NCI-H2227 treated with DMSO at 0.1 percent for 48 hours (cell line): ENCODE results near the gene RPS18.

Source experiments
- DNase-seq: peaks from one replicate; lab custom pipeline; 2025; lab: John Stamatoyannopoulos, UW

RPS18 gene

DNA sequence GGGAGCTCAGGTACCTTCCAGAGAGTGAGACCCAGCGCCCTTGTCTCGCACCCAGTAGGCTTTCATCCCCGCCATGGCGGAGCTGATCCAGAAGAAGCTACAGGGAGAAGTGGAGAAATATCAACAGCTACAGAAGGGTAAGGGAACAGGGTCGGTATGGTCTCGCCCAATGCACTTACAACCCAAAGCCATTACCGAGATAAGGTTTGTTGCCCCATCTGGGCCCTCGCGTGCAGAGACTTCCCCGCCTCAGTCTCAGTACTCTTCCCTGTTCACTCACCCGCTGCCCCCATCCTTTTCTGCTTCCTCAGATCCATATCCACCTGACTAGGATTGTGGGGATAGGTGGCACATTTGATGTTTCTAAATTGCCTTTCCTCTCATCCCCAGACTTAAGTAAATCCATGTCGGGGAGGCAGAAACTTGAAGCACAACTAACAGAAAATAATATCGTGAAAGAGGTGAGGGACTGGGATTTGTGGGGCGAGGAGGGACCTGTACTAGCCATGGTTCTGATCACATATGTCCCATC lies 18.0 kb downstream of the RPS18 start:
- DNase-seq: no peak

DNA sequence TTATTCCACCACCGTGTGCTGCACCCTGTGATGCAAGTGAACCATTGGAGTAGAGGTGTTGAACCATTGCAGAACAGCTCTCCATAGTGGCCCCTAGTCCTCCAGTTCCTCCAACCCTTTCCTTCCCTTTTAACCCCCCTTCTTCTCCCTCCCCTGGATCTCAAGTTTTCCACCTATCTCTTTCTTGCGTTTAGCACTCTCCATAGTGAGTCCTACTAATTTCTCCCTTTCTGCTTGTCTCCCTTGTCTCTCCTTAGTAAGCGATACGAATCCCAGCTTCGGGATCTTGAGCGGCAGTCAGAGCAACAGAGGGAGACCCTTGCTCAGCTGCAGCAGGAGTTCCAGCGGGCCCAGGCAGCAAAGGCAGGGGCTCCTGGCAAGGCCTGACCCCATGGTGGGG lies 18.6 kb downstream of the RPS18 start:
- no peak for DNase-seq

DNA sequence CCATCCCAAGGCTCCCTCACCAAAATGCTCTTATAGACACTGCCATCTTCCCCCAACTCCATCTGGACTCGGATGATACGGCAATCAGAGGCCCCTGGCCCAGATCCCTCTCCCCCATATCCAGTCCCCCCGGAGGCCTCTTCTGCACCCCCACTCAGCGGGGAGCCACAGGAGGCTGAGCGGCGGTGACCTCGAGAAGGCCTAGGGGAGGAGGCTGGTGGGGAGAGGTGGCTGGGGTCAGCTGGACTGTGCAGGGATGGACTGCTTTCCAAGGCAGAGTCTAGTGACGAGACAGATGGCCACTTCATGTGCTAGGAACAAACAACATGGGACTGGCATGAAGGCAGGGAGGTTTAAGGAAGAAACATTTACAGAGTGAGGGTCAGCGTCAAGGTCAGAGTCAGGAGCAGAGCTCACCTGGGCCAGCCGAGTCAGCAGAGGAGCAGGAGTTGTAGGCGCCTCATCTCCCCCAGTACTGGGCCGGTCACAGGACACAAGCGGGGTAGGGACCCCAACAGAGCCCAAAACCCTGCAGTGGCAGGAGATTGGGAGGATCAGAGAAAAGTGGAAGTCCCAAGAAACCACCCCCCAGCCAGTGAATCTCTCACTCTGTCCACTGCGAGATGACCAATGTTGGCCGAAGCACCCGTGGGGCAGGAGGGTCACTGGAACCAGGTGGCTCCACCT lies 21.3 kb downstream of the RPS18 start:
- DNase-seq: no peak

DNA sequence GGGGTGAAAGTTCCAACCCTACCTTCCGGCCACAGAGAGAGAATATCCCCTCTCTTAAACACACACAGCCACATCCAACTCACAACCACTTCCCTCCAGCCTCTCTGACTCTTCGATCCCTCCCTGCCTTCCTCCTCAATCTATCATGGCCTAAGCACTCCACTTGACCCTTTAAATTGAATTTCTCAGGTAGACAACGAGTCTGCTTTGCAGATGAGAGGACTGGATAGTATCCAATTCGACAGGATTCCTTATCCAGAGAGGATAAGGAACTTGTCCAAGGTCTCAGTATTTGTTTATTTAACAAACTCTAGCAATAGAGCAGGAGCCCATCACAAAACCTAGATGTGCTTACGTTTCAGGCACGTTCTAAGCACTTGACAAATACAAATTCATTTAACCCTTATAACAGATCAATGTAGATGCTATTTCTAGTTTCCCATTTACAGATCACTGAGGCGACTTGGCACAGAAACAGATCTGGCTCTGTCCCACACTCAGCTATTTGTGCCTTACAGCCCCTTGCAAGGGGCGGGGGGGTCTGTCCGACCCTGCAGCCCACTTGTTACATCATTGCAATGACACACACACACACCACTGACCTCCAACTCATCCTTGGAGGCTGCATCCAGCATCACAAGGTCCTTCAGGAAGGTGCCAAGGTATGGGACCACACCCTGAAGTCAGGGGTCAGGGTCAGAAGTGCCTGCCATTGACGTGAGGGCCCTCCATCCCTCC lies 22.4 kb downstream of the RPS18 start:
- no peak for DNase-seq

DNA sequence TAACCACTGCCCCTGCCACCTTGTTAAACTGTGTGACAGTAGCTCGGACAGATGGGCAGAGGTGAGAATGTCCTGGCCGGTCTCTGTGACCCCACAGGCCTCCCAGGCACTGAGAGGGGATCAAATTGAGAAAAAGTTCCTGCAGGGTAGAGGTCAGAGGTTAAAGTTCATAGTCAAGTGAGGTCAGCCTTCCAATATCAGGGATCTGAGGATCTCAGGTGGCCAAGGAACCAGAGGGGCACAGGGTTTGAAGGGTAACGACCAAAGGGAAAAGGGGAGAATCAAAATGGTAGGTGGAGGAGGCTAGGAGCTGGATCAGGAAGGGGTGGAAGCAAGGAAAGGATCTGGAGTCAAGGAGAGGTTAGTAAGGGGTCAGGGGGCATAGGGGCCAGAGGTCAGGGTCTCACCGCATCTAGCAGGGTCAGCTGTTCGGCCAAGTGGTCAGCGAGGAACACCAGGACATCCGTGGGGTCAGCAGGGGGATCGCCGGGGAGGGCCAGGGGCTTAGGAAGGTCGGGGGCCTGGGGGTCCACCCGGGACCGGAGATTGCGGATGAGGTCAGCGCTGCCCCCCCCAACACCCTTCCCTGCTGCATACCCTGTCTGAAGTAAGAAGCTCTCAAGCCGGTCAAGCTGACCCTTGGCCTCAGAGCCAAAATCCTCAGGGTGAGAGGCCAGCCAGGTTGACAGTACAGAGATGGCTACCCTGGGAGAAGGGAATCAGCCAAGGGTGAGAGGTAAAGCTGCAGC lies 23.9 kb downstream of the RPS18 start:
- DNase-seq: no peak

DNA sequence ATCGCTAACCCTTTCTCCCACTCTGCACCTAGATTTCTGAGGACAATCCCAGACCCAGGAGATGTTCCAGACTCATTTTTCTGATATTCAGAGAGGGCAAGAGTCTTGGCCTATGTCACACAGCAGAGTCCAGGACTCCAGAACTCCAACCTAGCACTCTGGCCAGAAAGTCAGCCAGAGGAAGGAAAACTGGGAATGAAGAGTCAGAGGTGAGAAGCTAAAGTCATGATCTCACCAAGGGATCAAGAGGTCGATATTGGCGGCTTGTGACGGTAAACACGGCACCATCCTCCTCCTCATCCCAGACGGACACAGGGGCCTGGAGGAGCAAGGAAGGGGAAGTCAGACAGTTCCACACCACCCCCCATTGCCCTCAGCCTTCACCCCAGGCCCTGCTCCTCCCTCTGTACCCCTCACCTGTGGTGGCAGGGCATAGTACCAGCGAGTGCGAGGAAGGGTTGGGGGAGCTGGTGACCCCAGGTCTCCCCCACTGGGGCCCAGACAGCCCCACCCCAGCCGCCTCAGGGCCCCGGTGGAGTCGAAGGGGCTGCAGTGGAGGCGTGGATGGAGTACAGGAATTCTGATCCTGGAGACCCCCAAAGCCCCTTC lies 25.0 kb downstream of the RPS18 start:
- DNase-seq: no peak

DNA sequence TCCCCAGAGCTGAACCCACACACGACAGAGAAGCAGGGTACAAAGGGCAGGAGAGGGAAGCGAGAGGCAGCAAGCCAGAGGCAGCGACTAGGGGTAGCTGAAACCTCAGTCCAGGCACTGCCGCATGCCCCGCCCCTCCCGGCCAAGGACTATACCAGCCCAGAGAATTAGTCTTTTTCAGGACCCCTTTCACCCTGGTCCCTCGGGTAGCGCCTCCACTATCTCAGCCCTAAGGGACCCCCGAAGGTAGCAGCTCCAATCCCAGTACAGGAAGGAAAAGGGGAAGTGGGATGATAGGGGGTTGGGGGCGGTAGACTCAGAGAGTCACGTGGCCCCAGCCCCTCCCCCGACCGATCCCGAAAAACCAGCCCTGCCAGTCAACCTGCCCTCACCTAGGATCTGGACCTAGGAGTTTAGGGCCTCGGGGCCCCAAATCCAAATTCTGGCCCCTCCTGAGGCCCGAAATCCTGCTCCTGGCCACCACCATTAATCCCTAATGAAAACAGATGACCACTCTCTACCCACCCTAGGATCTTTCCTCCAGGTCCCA lies 25.6 kb downstream of the RPS18 start:
- no peak for DNase-seq

DNA sequence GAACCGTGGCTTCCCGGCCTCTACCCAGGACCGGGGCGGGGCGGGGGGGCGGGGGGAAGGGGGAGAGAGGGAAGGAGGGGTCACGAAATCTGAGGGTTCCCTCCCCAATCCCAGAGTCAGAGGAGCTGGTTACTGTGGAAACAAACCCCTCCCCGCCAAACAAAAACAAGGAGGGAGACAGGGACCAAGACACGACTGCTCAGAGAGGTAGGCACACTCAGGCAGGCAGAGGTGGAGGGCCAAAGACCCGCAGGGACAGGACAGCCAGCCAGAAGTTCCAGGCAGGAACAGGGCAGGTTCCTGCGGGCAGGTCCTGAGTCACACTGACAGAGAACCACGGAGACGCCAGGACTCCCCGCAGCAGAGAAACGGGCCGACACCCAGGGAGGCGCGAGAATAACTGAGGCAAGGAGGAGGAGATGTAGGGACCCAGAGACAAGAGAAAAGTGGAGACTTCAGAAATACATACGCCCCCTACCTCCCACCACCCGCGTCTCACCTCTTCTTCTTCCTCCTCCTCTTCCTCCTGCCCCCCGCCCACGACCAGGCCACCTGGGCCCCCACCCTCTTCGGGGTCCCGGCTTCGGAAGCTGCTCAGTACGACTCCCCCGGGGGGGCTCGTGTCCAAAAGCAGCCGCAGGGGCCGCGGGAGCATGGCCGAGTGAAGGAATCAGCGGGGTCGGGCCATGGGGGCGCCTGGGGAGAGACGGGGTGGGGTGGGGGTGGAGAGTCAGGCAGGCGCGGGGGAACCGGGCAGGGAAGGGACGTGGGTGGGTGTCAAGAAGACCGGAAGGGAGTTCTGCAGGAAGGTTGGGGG lies 26.3 kb downstream of the RPS18 start:
- peak; percentile 50 for DNase-seq

DNA sequence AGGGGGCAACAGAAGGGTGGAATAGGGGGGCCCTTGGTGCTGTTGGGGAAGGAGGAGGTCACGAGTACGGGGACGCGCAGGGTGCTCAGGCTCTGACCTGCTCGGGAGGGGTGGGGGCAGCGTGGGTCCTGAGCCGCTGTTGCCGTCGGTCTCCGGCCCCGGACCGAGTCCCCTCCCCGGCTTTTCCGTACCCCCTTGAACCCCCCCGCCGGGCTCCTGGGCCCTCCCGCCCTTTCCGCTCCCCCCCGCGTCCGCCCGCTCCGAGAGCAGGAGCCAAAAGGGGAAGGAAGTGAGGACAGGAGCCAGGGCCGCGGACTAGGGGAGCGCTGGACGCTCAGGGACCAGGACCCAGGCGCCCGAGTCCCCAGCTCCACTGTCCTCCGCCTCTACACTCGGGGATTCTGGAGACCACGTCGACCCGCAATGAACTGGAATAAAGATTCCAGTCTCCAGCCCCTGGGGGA lies 26.9 kb downstream of the RPS18 start, which contains the start of gene RGL2:
RGL2 (minus strand) TSS at position 170 of the 464 bp plus-strand sequence. CDS start 332 bp downstream, outside the sequence.
- no peak for DNase-seq

DNA sequence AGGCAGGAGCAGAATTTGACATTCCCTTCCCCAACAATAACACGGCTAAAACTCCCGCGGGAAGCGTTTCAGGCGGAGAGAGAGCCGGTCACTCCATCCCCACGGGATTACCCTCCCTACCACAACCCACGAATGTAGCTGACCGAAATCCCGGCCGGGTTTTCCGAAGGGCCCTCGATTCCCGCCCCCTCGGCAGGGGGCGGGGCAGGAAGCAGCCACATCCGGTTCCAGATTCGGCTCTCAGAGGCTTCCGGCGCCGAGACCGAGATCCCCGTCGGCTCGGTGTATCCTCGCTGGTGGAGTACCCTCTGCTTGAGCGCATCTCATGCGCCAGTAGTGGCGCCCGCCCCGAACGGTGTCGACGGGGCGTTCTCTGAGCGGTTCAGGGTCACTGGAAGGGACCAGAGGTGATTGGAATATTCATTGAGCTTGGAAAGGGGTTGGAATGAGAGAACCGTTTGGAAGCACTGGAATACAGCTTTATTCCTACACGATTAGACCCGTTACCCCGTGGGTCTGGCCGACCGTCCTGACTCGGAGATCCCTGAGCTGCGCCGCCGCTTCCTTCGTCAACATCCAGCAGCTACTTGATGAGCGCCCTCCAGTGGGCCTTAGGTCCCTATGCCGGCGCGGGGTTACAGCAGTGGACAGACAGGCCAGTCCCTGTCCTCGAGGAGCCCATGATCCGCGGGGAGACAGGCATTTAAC lies 27.5 kb downstream of the RPS18 start:
- DNase-seq: peak; percentile 88

DNA sequence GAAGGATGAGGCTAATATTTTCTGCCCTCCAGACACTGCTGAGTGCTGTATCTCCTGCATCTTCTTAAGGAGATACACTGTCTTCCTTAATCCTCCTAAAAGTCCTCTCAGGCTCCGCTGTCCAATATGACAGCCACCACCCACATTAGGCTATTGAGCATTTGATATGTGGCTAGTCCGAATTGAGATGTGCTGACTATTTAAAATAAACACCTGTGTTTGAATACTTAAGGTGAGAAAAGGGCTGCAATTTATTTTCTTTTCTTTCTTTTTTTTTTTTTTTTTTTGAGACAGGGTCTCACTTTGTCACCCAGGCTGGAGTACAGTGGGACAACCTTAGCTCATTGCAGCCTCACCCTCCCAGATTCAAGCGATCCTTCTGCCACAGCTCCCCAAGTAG lies 30.0 kb downstream of the RPS18 start:
- no peak for DNase-seq

DNA sequence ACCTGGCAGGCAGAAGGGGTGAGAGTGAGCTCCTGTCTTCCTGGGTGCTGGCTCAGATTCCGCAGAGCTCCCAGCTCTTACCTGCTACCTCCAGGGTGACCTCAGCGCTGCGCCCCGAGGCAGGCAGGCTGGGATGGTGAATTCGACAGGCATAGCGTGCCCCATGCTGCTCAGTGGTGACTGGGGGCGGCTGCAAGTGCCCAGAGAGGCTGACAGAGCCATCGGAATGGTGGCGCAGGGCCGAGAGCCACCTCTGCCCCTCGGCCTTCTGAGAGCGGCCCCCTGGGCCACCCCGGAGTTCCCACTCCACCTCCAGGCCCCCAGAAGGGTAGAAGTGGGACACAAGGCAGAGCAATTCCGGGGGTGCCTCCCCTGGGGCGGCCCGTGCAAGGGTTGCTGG lies 32.3 kb downstream of the RPS18 start:
- DNase-seq: no peak

DNA sequence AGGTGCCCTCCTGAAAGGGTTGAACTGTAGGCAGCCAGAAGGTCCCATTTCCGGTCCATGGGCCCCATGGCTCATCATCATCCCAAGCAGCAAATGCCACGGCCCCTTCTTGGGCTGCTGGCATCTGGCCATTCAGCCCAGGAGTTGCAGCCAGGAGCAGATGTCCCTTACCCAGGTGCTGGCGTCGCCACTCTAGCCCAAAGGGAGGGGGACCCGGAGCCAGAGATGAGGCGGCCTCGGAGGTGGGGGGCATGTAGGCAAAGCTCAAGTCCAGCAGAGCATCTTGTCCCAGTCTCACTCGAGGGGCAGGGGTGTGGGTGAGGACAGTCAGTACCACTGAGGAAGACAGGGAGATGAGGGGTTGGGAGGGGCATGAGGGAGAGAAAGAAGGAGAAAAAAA lies 33.2 kb downstream of the RPS18 start:
- no peak for DNase-seq

DNA sequence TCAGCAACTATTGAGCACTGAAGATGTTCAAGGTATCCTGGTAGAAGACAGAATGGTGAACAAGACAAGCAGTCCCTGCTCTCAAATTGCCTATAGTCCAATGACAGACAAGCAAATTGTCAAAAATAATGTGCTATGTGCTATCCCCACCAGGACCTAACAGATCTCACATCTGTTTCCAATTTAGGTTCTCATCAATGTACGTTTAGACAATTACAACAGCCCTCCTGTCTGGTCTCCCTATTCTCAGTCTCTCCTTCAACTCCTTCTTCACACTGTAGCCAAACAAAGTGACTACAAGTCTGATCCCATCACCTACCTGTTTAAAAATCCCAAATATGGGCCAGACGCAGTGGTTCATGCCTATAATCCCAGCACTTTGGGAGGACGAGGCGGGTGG lies 34.5 kb downstream of the RPS18 start:
- no peak for DNase-seq

DNA sequence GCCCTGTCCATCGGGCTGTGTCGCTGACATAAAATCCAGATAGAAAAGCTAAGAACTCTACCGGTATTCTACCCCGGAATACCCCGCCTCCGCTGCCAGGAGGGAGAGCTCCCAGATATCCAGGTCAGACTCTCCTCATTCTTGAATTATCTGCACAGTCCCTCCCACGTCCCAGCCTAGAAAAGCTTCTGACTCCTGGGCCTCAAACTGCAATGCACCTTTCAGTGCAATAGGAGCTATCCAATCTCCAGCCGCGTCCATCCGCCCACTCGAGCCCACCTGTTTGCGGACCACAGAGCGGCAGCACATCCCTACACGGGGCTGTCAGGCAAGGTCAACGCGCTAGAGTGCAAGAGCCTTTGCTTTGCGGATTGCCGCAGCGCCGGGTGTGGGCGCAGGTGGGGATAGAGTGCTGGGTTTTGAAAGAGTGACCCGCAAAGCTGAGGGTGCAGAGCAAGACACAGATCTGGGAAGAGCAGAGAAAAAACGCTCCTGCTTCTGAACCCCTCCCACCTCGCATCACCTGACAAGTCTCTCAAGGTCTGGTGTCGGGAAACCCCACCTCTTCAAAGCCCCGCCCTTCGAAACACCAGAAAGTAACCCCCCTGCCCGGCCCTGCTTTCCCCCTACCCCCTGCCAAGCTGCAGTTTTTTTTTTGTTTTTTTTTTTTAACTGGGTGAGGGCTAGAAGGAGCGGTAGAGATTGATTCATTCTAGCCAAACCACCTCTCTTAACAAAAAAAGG lies 40.7 kb downstream of the RPS18 start:
- DNase-seq: peak; percentile 81

DNA sequence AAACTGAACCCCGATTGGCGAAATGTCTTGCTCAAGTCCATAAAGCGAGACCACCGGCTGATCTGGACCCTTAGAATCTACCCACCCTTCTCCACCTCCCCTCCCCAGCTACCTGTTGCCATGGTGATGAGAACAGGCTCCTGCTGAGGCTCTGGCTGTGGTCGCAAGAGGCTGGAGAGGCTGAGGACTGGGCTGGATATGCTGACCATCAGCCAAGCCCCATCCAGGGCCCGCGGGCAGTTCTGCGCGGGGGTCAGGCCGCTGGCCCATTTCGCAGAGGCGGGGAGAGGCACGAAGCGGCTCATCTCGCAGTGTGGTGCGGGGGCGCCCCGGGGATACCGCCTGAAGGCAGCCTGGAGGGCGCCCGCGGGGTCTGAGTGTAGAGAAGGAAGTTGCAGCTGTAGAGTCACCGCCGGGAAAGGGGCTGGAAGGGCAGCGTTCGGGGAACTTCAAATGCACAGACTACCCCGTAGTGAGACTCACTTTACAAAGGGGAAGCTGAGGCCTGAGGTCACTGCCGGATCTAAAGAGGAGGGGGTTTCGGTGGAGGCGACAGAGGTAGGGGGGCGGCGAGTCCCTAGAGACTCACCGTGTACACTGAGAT lies 41.3 kb downstream of the RPS18 start:
- DNase-seq: peak; percentile 75

DNA sequence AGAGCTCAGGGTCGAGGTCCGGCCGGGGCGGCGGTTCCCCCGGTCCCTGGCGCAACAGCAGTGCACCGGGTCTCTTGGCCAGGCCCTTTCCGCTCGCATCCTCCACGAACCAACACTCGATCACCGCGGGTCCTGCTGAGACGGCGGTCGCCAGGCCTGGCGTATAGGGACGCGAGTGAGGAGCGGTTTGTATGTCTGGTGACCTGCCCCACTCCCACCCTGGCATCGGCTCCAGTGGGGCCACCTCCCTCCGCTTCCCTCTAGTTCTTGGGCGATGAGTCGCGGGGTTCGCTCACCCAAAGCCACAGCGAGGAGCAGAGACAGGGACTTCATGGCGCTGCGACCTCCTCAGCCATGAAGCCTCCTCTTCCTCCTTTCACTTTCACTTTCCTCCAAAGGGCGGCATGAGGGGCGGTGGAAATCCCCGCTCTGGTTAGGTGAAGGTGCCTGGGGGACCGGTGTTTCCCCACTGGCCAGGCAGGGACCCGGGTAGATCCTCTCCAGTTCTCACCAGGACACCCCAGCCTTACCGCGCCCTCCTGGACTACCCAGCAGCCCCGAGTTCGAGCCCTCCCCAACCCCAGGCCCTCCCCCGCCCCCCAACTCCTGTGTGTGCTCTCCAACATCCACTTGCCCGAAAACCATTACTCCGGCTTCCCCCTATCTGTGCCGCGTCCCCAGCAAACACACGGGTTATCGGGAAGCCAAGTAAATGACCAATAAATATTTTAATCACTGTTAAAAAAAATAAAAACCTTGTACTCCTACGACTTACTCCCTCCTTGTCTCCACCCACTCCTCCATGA lies 42.0 kb downstream of the RPS18 start, which contains the start of gene TAPBP:
TAPBP (minus strand) TSS at position 370 of the 806 bp plus-strand sequence; CDS start at position 333, 37 bp downstream.
- DNase-seq: no peak

DNA sequence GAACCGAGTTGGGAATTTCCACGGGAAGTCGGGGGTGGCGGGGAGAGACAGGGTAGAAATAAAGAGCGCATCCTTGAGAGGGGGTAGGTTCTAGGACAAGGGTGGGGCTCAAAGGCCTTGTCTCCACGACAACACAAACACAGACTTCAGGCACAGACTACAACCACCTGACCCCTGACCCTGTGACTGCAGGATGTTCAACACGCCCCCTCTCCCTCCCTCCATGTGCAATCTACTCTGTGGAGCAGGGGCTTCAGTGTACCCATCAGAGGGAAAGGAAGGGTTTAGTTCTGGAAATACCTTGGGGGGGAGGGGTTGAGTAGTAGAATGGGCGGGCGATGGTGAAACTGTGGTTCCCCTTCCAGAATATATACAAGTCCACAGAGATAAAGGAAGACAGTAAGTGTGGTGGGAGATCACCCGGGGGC lies 42.7 kb downstream of the RPS18 start:
- DNase-seq: peak; percentile 73
